Spinal cord (tissue), 10 donors: ENCODE data around the gene NRIP2. TPM values are rescaled to one million over a fixed set of nuclear protein-coding genes. Genes with fewer than 3 reads are reported as not detected.

ENCODE experiments used
- DNase-seq, 6 donors: peaks; one replicate each; pipeline versions ENCODE4 v3.0.0 to v3.0.0-alpha.2; 2013 to 2015; ENCODE audit warnings: low spot score in 6 of 6, low read depth in 4 of 6
- H3K27ac ChIP-seq: one replicate; pipeline ENCODE4 v1.5.1; 2013; ENCODE audit warnings: low read depth, low read length, control low read depth
- H3K27me3 ChIP-seq: one replicate; pipeline ENCODE4 v1.6.1; 2013; ENCODE audit warnings: low read length; ENCODE audit not compliant: control insufficient read depth, insufficient read depth
- H3K36me3 ChIP-seq: one replicate; pipeline ENCODE4 v1.6.1; 2013; ENCODE audit warnings: low read length; ENCODE audit not compliant: control insufficient read depth, insufficient read depth
- H3K4me1 ChIP-seq: one replicate; pipeline ENCODE4 v1.6.1; 2013; ENCODE audit warnings: low read length; ENCODE audit not compliant: control insufficient read depth, insufficient read depth
- H3K4me3 ChIP-seq: one replicate; pipeline ENCODE4 v1.5.1; 2013; ENCODE audit warnings: low read depth, low read length, control low read depth
- H3K9me3 ChIP-seq: one replicate; pipeline ENCODE4 v1.6.1; 2013; ENCODE audit warnings: low read length; ENCODE audit not compliant: control insufficient read depth, insufficient read depth
- WGBS: methylation state at CpG from one replicate; pipeline ENCODE4 v1.1.5; 2013; ENCODE audit warnings: missing lambda C conversion rate; ENCODE audit not compliant: insufficient coverage; 5-methylcytosine and 5-hydroxymethylcytosine counted together
- polyA plus RNA-seq, 2 donors: library from polyadenylated mRNA; unstranded; fragments of 120-200 nt; gene quantifications; one replicate each; pipeline ENCODE4 v1.2.1, GENCODE V29; 2013; ENCODE audit not compliant: insufficient read length in 2 of 2
- total RNA-seq, 2 donors: library from RNA; depleted of rRNA in 1 of 2; stranded (reverse); fragments of 120-200 nt in 1 of 2; fragments of >200 nt in 1 of 2; gene quantifications; one replicate each; pipeline versions ENCODE4 v1.2.3 to v1.2.4, GENCODE V29; 2013 to 2014
- donor health status: healthy.

The NRIP2 gene
- total and polyA plus RNA-seq, 4 donors: 1.9 to 8.2 (median 4.2) TPM

DNA sequence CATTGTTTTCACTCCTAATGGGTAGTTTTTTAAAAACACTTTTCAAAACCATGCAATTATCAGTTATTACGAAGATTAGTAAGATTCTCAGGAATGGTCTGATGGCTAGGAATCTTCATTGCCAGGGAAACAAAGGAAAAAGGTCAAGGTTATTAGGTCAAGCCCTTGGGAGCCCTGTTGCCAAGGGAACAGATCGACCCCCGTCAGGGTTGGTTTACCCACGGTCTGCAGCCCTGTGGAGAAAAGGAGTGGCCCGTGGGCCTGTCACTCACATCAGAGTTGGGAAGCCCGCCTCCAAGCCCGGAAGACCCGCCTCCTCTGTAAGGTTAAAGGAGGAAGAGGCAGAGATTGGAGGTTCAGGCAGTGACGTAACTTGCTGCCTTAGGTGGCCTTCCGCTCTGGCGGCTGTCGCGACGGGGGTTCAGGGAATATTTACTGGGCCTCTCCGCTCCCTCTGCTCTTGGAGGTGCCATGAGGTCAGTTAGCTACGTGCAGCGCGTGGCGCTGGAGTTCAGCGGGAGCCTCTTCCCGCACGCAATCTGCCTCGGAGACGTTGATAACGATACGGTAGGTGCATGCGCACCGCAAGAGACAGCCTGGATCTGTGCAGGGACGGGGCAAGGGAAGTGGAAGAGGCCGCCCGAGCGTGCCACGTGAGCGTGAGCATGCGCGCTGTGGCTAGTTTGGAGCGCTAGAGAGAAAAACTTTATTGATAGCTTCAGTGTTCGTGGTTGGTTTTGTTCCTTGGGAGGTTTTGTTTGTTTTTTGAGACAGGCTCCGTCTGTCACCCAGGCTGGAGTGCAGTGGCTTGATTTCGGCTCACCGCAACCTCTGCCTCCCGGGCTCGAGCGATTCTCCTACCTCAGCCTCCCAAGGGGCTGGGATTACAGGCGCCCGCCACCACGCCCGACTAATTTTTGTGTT is 22.3 kb downstream of the NRIP2 start, which contains the start of gene ITFG2:
TSS of gene ITFG2 (plus strand) at position 379 of the 924 bp plus-strand sequence. CDS start at position 472, 93 bp downstream.
- WGBS: under 1% methylated on average over 47 of the region's 48 CpGs
- Histone ChIP-seq H3K9me3 (no peaks in the 10 kb centered on the region), H3K27ac (peak within 1 kb of the TSS; percentile 99), H3K27me3 (no peaks in the 10 kb centered on the region), H3K36me3 (peaks cover 7% of the 10 kb centered on the region), H3K4me1 (peaks cover 3% of the 10 kb centered on the region), H3K4me3 (peak within 1 kb of the TSS; percentile 96)
- peak; percentile 96 to 100 (median 98) for DNase-seq

DNA sequence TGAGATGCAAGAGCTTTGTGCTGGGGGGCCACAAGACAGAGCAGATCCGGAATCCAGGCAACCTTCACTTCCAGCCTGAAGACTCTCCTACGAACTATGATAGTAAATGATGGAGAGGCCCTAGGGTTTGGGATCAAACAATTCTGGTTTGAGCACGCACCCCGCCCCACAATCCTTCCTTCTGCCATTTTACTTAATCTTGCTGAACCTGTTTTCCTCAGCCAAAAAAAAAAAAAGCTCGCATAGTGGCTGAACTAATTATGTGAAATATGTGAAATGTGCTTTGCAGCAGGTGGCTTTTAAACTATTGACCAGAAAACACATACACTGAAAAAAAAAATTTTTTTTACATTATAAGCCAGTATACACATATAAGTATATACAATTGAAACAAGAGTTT is 23.0 kb downstream of the NRIP2 start:
- no CpG with 5 or more reads among the region's 5 CpGs for WGBS
- no peaks in the 10 kb centered on the region for H3K9me3 ChIP-seq
- H3K4me3 ChIP-seq: peak overlapping the region; percentile 96
- H3K36me3 ChIP-seq: peaks cover 2% of the 10 kb centered on the region
- no peaks in the 10 kb centered on the region for H3K27me3 ChIP-seq
- peak overlapping the region; percentile 99 for H3K27ac ChIP-seq
- no peak for DNase-seq
- peaks cover 3% of the 10 kb centered on the region for H3K4me1 ChIP-seq

DNA sequence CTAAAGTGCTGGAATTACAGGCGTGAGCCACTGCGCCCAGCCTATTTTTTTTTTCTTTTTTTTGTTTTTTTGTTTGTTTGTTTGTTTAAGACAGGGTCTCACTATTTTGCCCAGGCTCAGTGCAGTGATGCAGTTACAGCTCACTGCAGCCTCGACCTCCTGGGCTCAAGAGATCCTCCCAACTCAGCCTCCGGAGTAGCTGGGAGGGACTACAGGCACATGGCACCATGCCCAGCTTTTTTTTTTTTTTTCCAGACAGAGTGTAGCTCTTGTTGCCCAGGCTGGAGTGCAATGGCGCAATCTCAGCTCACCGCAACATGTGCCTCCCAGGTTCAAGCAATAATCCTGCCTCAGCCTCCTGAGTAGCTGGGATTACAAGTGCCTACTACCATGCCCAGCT is 28.1 kb downstream of the NRIP2 start:
- Histone ChIP-seq H3K27ac (no peak overlapping the region), H3K9me3 (no peaks in the 10 kb centered on the region), H3K4me3 (no peak overlapping the region), H3K36me3 (peaks cover 29% of the 10 kb centered on the region), H3K4me1 (peaks cover 2% of the 10 kb centered on the region), H3K27me3 (no peaks in the 10 kb centered on the region)
- 80% methylated on average over 6 of the region's 6 CpGs for WGBS
- DNase-seq: no peak

DNA sequence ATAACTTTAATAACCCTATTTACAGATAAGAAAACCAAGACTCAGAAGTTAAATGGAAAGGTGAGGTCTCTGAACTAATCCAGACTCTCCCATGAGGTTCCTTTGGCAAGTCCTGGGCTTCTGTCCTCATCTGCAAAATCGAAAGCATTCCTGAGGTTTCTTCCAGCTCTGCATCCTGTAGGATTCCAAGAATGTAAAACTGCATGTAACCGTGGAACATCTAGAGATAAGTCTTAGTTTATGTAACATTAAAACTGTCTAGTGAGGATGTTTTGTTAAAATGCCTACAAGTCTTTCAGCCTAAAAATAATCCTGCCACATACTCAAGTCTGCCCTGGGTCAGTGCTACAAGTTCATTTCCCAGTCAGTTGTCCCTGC is 29.7 kb downstream of the NRIP2 start:
- WGBS: 100% methylated on average over 1 of the region's 2 CpGs
- peaks cover 44% of the 10 kb centered on the region for H3K36me3 ChIP-seq
- DNase-seq: no peak
- no peak overlapping the region for H3K4me3 ChIP-seq
- H3K9me3 ChIP-seq: no peaks in the 10 kb centered on the region
- no peaks in the 10 kb centered on the region for H3K27me3 ChIP-seq
- H3K27ac ChIP-seq: no peak overlapping the region
- H3K4me1 ChIP-seq: peaks cover 7% of the 10 kb centered on the region

DNA sequence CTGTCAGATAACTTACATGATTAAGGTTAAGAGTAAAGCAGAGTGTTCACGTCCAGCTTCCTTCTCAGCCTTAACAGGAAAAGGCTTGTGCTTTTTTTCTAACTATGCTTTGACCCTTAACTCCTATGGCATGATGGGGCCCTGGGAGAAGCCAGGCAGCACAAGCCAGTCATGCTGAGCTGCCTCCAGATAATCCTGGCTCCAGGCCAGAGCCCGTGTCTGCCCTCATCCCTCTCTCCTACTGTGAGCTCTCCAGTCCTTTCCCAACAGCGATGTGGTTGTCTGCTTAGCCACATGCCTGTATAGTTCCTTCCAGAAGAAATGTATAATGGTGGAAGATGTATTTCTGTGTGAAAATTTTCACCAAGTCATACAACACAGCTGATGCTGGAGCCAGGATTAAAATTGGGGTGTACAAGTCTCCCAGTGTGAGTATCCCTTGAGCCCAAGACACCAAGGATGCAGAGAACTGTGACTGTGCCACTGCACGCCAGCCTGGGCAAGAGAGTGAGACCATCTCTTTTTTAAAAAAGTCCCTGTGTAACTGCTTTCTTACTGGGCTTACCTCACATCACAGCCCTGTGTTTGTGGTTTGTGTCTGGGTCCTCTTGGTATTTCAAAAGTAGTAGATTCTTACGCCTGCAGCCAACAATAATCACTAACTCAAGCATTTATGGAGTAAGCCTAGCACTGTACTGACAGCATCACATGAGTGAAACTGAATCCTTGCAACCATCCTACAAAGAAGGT is 30.3 kb downstream of the NRIP2 start:
- peak in 2 of 6 donors; percentile 29 to 44 for DNase-seq

DNA sequence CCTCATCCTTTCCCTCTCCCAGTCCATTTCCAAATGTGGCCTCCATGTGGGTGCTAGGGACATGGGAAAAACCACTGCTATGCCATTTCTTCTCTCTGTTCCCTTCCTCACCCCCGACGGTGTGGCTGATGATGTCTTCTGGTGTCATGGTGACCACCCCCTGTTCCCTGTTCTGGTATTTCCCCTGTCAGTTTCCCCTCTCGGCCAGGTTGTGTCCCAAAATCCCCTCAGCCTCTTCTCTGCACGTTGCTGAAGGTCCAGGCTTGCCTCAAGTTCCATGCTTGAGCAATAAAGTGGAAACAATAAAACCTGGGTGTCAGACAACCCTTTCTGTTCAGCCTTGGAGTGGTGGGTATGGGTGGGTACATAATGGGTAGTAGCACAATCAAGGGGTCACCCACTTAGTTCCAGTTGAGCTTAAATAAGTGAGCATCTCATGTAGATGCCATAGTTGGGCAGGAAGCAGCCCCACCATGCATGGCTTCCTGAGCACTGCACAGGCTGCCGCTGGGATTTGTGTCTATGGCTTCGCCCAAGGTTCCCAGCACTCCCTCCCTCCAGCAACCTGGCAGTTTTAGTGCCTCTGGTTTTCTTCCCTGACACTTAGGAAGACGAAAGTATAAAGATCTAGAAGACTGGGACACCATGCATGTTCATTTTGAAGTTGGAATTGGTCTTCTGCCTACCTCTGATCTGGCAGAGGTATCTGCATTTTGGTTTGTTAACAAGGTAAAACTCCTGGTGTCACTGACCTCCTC is 31.0 kb downstream of the NRIP2 start:
- Histone ChIP-seq H3K27ac (no peak overlapping the region), H3K4me3 (no peak overlapping the region), H3K9me3 (no peaks in the 10 kb centered on the region), H3K4me1 (peaks cover 7% of the 10 kb centered on the region), H3K27me3 (no peaks in the 10 kb centered on the region), H3K36me3 (peaks cover 57% of the 10 kb centered on the region)
- 87% methylated on average over 5 of the region's 7 CpGs for WGBS
- no peak for DNase-seq

More for the DNA sequence above, 30.3 kb downstream of the NRIP2 start:
- Histone ChIP-seq H3K4me3 (no peak overlapping the region), H3K9me3 (no peaks in the 10 kb centered on the region), H3K27me3 (no peaks in the 10 kb centered on the region), H3K36me3 (peaks cover 50% of the 10 kb centered on the region), H3K27ac (no peak overlapping the region), H3K4me1 (peaks cover 7% of the 10 kb centered on the region)
- 67% methylated on average over 1 of the region's 5 CpGs for WGBS

DNA sequence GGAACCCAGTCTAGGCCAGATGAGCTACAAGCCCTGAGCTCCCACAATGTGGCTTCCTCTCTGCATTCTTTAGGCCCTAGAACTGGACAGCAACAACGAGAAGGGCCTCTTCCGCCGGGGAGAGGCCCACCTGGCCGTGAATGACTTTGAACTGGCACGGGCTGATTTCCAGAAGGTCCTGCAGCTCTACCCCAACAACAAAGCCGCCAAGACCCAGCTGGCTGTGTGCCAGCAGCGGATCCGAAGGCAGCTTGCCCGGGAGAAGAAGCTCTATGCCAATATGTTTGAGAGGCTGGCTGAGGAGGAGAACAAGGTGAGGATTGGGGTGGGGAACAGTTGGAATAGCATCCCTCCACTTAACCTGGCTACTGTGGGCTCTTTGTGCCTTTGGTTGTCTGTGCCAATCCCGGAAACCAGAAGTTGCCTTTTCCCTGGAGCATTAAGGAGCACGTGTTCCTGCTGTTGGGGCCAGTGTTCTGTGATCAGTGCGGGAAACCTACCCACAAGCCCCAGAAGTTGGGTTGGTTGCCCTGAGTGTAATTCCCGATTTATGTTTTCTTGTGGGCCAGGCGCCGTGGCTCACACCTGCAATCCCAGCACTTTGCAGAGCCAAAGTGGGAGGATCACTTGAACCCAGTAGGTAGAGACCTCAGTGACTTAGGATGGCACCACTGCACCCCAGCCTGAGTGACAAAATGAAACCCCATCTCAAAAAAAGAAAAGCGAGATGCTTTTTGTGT is 33.6 kb downstream of the NRIP2 start:
- Histone ChIP-seq H3K9me3 (no peaks in the 10 kb centered on the region), H3K36me3 (peaks cover 72% of the 10 kb centered on the region), H3K4me3 (no peak overlapping the region), H3K27ac (no peak overlapping the region), H3K4me1 (peaks cover 18% of the 10 kb centered on the region), H3K27me3 (no peaks in the 10 kb centered on the region)
- DNase-seq: peak in 2 of 6 donors; percentile 32 to 41
- WGBS: 64% methylated on average over 8 of the region's 16 CpGs

DNA sequence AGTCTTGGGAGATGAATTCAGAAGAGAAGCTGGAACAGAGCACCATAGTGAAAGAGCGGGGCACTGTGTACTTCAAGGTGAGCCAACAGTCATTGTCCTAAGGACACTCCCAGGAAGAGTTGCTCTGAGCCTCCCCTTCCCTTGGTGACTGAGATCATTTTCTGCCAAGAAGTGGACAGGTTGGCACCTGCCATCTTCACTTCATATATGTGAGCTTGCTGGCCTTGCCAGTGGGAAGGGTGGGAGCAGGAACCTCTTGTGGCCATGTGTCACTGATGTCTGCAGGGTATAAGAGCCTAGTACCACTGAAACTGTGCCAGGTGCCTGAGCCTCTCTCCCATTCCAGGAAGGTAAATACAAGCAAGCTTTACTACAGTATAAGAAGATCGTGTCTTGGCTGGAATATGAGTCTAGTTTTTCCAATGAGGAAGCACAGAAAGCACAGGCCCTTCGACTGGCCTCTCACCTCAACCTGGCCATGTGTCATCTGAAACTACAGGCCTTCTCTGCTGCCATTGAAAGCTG is 34.7 kb downstream of the NRIP2 start:
- Histone ChIP-seq H3K27ac (no peak overlapping the region), H3K9me3 (no peaks in the 10 kb centered on the region), H3K36me3 (peaks cover 72% of the 10 kb centered on the region), H3K27me3 (no peaks in the 10 kb centered on the region), H3K4me3 (no peak overlapping the region), H3K4me1 (peaks cover 22% of the 10 kb centered on the region)
- no peak for DNase-seq
- WGBS: 95% methylated on average over 3 of the region's 3 CpGs
